HCT116 (cell line): ENCODE results near the gene UPF1. TPM values are rescaled to one million over a fixed set of nuclear protein-coding genes. Genes with fewer than 3 reads are reported as not detected.

Experiments used
- ATAC-seq: fragments of 200-7000 bp; cut with Tn5 transposase; 2 replicates; pipeline ENCODE4 v1.9.1; 2020; ENCODE audit warnings: mild to moderate bottlenecking, moderate library complexity
- BruUV-seq: library from RNA; stranded (reverse); fragments of 400-500 nt; replicated peaks from 2 replicates; lab custom pipeline; 2021; lab: Mats Ljungman, UMichigan
- CTCF ChIA-PET: fragments of 300-600 bp; sonication (Branson Sonifier 250); formaldehyde crosslinking; loops from one replicate; lab custom pipeline; 2021; ENCODE audit warnings: antibody characterized with exemption; lab: Charles Lee
- POLR2A ChIA-PET: fragments of 300-600, 350-600 bp; sonication (Branson Sonifier 250); formaldehyde crosslinking; loops from one replicate; lab custom pipeline; 2021; ENCODE audit warnings: antibody characterized with exemption; lab: Charles Lee
- RAD21 ChIA-PET, 2 experiments: fragments of 300-600 bp; sonication (Branson Sonifier 250); formaldehyde crosslinking; loops; one replicate each; lab custom pipeline; 2023; ENCODE audit warnings: low total read pairs in 2 of 2; ENCODE audit not compliant: uncharacterized antibody in 2 of 2, unreplicated experiment in 2 of 2, low non-redundant PET in 1 of 2; lab: Charles Lee
- DNase-seq: peaks from one replicate; pipeline ENCODE4 v3.0.0-alpha.2; 2010; ENCODE audit warnings: low read depth, low spot score
- H2AFZ ChIP-seq: fragments of 200-600 bp; shearing (Covaris generic), sonication (generic); 2 replicates; pipeline ENCODE4 v1.6.1; 2017; ENCODE audit warnings: low read depth, mixed run types, mixed read lengths, antibody characterized with exemption, low read length; ENCODE audit not compliant: poor library complexity, severe bottlenecking
- H3K27ac ChIP-seq: 2 replicates; pipeline ENCODE4 v1.5.1; 2012; ENCODE audit warnings: low read depth, low read length
- H3K27me3 ChIP-seq: fragments of 200-600 bp; sonication (generic); 2 replicates; pipeline ENCODE4 v1.6.1; 2016; ENCODE audit warnings: mixed run types, low read length, mixed read lengths; ENCODE audit not compliant: insufficient read depth
- H3K36me3 ChIP-seq, 2 experiments: fragments of 200-500 bp in 1 of 2; fragments of 200-600 bp in 1 of 2; sonication (Bioruptor generic) in 1 of 2; sonication (generic) in 1 of 2; 2 replicates each; pipeline versions ENCODE4 v1.5.1 to v1.6.1; 2014 to 2016; ENCODE audit warnings: low read length in 2 of 2, inconsistent platforms in 1 of 2, mixed read lengths in 1 of 2, mixed run types in 1 of 2; ENCODE audit not compliant: insufficient read depth in 2 of 2, control insufficient read depth in 1 of 2
- H3K4me1 ChIP-seq, 2 experiments: fragments of 200-600 bp in 1 of 2; sonication (generic) in 1 of 2; 2 replicates each; pipeline versions ENCODE4 v1.5.1 to v1.6.1; 2012 to 2017; ENCODE audit warnings: low read length in 2 of 2, inconsistent platforms in 1 of 2, mild to moderate bottlenecking in 1 of 2, mixed read lengths in 1 of 2, mixed run types in 1 of 2, moderate library complexity in 1 of 2; ENCODE audit not compliant: insufficient read depth in 2 of 2, control insufficient read depth in 1 of 2
- H3K4me2 ChIP-seq: fragments of 200-600 bp; sonication (generic); 2 replicates; pipeline ENCODE4 v1.6.1; 2017; ENCODE audit warnings: mixed run types, low read length, mixed read lengths
- H3K4me3 ChIP-seq, 2 experiments: fragments of 200-600 bp in 1 of 2; sonication (generic) in 1 of 2; replicated peaks in 1 of 2; 2 replicates each; pipeline ENCODE4 v1.5.1; 2011 to 2016; ENCODE audit warnings: low read length in 2 of 2, control low read depth in 1 of 2, low read depth in 1 of 2, mild to moderate bottlenecking in 1 of 2, mixed read lengths in 1 of 2, mixed run types in 1 of 2
- H3K79me2 ChIP-seq: fragments of 200-600 bp; sonication (generic); 2 replicates; pipeline ENCODE4 v1.6.1; 2017; ENCODE audit warnings: mild to moderate bottlenecking, mixed run types, low read length, moderate library complexity, mixed read lengths; ENCODE audit not compliant: insufficient read depth
- H3K9ac ChIP-seq: fragments of 200-600 bp; sonication (generic); 2 replicates; pipeline ENCODE4 v1.6.1; 2016; ENCODE audit warnings: low read length, mixed read lengths
- H3K9me2 ChIP-seq: fragments of 200-600 bp; sonication (generic), shearing (Covaris generic); 2 replicates; pipeline ENCODE4 v1.6.1; 2017; ENCODE audit warnings: mixed run types, mild to moderate bottlenecking, moderate library complexity; ENCODE audit not compliant: insufficient read depth
- H3K9me3 ChIP-seq, 2 experiments: fragments of 200-500 bp in 1 of 2; fragments of 200-600 bp in 1 of 2; sonication (Bioruptor generic) in 1 of 2; sonication (generic) in 1 of 2; 2 replicates each; pipeline ENCODE4 v1.6.1; 2014 to 2017; ENCODE audit warnings: low read length in 2 of 2, mixed read lengths in 2 of 2, inconsistent platforms in 1 of 2, low read depth in 1 of 2, mild to moderate bottlenecking in 1 of 2, mixed run types in 1 of 2, moderate library complexity in 1 of 2; ENCODE audit not compliant: control insufficient read depth in 1 of 2, insufficient read depth in 1 of 2
- H4K20me1 ChIP-seq: fragments of 200-600 bp; sonication (generic), shearing (Covaris generic); 2 replicates; pipeline ENCODE4 v1.6.1; 2017; ENCODE audit warnings: mixed run types, mild to moderate bottlenecking, moderate library complexity; ENCODE audit not compliant: insufficient read depth
- CBX3 ChIP-seq: IDR thresholded peaks from 2 replicates; pipeline ENCODE4 v1.6.1; 2012; ENCODE audit warnings: low read depth
- ELF1 ChIP-seq: IDR thresholded peaks from 2 replicates; pipeline ENCODE4 v1.6.1; 2012; ENCODE audit warnings: low read depth, borderline replicate concordance
- EZH2phosphoT487 ChIP-seq: fragments of 200-600 bp; IDR thresholded peaks from 2 replicates; pipeline ENCODE4 v1.6.1; 2018; ENCODE audit warnings: antibody characterized with exemption, borderline replicate concordance
- FOSL1 ChIP-seq: IDR thresholded peaks from 2 replicates; pipeline ENCODE4 v1.6.1; 2012; ENCODE audit warnings: low read depth
- POLR2A ChIP-seq: IDR thresholded peaks from 2 replicates; pipeline ENCODE4 v1.7.0; 2011; ENCODE audit warnings: borderline replicate concordance; ENCODE audit not compliant: insufficient read depth, insufficient read length; ENCODE audit errors: extremely low read depth
- RAD21 ChIP-seq: IDR thresholded peaks from 2 replicates; pipeline ENCODE4 v1.6.1; 2012; ENCODE audit warnings: low read depth, mild to moderate bottlenecking
- SRF ChIP-seq: IDR thresholded peaks from 2 replicates; pipeline ENCODE4 v1.6.1; 2012; ENCODE audit warnings: low read depth
- ZFX ChIP-seq: fragments of 450-650 bp; IDR thresholded peaks from 2 replicates; pipeline ENCODE4 v1.6.1; 2017
- intact Hi-C: fragments of 100-400 bp; cut with micrococcal nuclease; formaldehyde crosslinking; loops from 2 replicates; pipeline ENCODE4 v1.10.0; 2022
- total RNA-seq: library from RNA; stranded (reverse); gene quantifications from one replicate; pipeline ENCODE4 v1.2.1, GENCODE V29; 2021; ENCODE audit not compliant: unreplicated experiment
- TF ChIP-seq, protein P1 (sequence below): IDR thresholded peaks from 2 replicates; pipeline ENCODE4 v1.6.1; 2012; ENCODE audit warnings: low read depth
- TF ChIP-seq, protein P2 (sequence below): IDR thresholded peaks from 2 replicates; pipeline ENCODE4 v1.6.1; 2011; ENCODE audit warnings: mild to moderate bottlenecking, low read length, moderate library complexity; ENCODE audit not compliant: insufficient replicate concordance; ENCODE audit errors: extremely low read depth
- TF ChIP-seq, protein P3 (sequence below): IDR thresholded peaks from 2 replicates; pipeline ENCODE4 v1.6.1; 2012

UPF1 gene
- total RNA-seq, 1 experiment from 2014 or later: 78.5 TPM

DNA sequence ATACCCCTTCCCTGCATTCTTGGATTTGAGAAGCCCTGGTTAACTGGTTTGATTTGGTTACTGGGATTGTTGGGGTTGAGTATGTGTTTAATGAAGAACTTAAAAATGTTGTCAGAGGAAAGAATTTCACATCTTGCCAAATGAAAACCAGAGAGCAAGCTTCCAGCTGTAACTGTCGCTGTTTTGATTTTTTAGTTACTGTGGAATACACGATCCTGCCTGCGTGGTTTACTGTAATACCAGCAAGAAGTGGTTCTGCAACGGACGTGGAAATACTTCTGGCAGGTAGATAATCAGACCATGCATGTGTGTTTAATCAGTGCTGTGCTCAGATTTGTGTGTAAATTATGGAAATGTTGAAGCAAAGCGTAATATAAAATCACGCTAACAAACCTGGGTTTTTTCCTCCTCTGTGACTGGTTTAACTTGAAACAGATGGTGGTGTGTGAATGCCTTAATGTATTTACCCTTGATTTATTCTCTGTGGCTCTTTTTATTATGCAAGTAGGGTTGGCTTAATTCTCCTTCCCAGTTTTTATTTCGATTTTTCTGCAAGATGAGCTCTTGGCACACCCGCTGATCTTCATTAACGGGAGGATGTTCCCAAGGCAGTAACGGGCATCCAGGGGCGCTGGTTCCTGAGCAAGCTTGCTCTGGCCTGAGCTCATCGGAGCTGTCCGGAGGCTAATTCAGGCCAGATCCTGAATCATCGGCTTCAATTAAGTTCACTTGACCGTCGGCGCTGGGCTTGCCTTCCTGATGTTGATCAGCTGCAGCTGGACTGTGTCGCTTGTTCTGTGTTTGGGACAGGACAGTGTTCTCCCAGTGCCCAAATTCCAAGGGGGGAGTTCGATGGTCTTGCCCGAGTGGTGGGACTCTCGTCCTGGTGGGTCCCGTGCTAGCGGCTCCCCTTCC is 16.0 kb downstream of the UPF1 start:
- no peaks in the 10 kb centered on the region for H3K9me3 ChIP-seq
- H4K20me1 ChIP-seq: peaks cover 22% of the 10 kb centered on the region; the same call in 1 of the 2 replicates
- H3K9ac ChIP-seq: no peak overlapping the region
- DNase-seq: no peak
- peaks cover 87% of the 10 kb centered on the region for H3K79me2 ChIP-seq
- H3K4me1 ChIP-seq: 0 out of 4 replicates have a peak, but pooled peaks cover 0 to 4% of the 10 kb centered on the region in 2 experiments
- no peak overlapping the region for H3K4me3 ChIP-seq
- no peak for TF ChIP-seq ZFX
- TF ChIP-seq, all 23 proteins: peak for 0
- ChIA-PET RAD21 (no interaction called here), CTCF (interaction anchor here (0.9 to 2.8 kb wide), 9 partner anchors 8 to 407 kb away, joined by 3 to 39 read pairs (median 8); partner anchors contain the start of genes REX1BD and UPF1), POLR2A (interaction anchor here (0.9 kb wide), 1 partner anchor 15 kb away, joined by 4 read pairs; no protein-coding TSS in a partner anchor)
- peaks cover 31 to 52% of the 10 kb centered on the region in 2 experiments for H3K36me3 ChIP-seq
- intact Hi-C loops: loop anchor here (1.0 to 5.0 kb wide), 3 partner anchors 77 to 396 kb away; no protein-coding TSS in a partner anchor
- no peak overlapping the region for H2AFZ ChIP-seq
- ATAC-seq: no peak
- no peak overlapping the region for H3K4me2 ChIP-seq
- no TSS peak for BruUV-seq
- H3K27ac ChIP-seq: no peak overlapping the region
- no peaks in the 10 kb centered on the region for H3K27me3 ChIP-seq
- no peaks in the 10 kb centered on the region for H3K9me2 ChIP-seq

DNA sequence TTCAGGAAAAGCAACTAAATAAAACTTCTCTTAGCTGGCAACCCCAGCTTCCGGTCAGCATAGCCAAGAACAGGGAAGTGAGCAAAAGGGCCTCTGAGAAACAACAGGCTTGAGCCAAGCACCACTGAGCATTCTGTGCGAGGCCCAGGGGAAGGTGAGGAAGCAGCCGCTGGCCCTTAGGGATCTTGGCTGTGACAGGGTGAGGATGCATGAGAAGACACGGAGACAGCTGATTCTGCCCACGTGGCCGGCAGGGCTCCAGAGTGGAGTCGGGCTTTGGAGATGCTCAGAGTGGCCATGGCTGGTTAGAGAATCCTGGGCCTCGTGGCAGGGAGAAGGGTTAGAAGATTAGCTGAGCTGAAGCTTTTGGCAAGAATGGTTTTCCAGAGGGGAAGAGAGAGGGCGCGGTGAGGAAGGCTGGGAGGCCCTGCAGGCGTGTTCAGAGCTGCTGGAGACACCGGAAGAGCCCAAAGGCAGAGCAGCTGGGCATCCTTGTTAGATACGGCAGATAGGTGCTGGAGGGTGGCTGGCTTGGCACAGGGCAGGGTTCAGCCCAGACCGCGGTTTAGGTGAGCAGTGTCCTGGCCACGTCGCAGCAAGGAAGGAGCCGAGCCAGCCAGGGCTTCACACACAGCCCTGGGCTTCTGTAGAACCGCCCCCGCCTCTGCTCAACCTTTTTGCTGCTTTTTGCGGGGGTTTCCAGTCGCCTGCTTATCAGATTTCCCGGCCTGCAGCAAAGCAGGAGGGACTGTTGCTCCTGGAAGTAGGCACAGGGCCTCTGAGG is 17.3 kb downstream of the UPF1 start:
- no peak overlapping the region for H3K4me3 ChIP-seq
- POLR2A ChIA-PET: no interaction called here
- BruUV-seq: no TSS peak
- DNase-seq (no peak), ATAC-seq (no peak)
- H3K9me2 ChIP-seq: no peaks in the 10 kb centered on the region
- intact Hi-C loops: loop anchor here (5.0 kb wide), 1 partner anchor 397 kb away; no protein-coding TSS in a partner anchor
- RAD21 ChIA-PET: no interaction called here
- peaks cover 85% of the 10 kb centered on the region for H3K79me2 ChIP-seq
- no peaks in the 10 kb centered on the region for H3K27me3 ChIP-seq
- H3K4me1 ChIP-seq: no peaks in the 10 kb centered on the region
- no peak overlapping the region for H3K27ac ChIP-seq
- no peak overlapping the region for H3K4me2 ChIP-seq
- CTCF ChIA-PET: no interaction called here
- H3K9me3 ChIP-seq: no peaks in the 10 kb centered on the region
- H3K36me3 ChIP-seq: peaks cover 37 to 64% of the 10 kb centered on the region in 2 experiments
- no peak overlapping the region for H3K9ac ChIP-seq
- peaks cover 22% of the 10 kb centered on the region; the same call in 1 of the 2 replicates for H4K20me1 ChIP-seq
- H2AFZ ChIP-seq: no peak overlapping the region
- TF ChIP-seq POLR2A: no peak
- no peak for TF ChIP-seq EZH2phosphoT487
- TF ChIP-seq RAD21: no peak
- TF ChIP-seq SRF: no peak
- TF ChIP-seq, protein P1, sequence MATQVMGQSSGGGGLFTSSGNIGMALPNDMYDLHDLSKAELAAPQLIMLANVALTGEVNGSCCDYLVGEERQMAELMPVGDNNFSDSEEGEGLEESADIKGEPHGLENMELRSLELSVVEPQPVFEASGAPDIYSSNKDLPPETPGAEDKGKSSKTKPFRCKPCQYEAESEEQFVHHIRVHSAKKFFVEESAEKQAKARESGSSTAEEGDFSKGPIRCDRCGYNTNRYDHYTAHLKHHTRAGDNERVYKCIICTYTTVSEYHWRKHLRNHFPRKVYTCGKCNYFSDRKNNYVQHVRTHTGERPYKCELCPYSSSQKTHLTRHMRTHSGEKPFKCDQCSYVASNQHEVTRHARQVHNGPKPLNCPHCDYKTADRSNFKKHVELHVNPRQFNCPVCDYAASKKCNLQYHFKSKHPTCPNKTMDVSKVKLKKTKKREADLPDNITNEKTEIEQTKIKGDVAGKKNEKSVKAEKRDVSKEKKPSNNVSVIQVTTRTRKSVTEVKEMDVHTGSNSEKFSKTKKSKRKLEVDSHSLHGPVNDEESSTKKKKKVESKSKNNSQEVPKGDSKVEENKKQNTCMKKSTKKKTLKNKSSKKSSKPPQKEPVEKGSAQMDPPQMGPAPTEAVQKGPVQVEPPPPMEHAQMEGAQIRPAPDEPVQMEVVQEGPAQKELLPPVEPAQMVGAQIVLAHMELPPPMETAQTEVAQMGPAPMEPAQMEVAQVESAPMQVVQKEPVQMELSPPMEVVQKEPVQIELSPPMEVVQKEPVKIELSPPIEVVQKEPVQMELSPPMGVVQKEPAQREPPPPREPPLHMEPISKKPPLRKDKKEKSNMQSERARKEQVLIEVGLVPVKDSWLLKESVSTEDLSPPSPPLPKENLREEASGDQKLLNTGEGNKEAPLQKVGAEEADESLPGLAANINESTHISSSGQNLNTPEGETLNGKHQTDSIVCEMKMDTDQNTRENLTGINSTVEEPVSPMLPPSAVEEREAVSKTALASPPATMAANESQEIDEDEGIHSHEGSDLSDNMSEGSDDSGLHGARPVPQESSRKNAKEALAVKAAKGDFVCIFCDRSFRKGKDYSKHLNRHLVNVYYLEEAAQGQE: no peak
- no peak for TF ChIP-seq FOSL1
- TF ChIP-seq, protein P2, sequence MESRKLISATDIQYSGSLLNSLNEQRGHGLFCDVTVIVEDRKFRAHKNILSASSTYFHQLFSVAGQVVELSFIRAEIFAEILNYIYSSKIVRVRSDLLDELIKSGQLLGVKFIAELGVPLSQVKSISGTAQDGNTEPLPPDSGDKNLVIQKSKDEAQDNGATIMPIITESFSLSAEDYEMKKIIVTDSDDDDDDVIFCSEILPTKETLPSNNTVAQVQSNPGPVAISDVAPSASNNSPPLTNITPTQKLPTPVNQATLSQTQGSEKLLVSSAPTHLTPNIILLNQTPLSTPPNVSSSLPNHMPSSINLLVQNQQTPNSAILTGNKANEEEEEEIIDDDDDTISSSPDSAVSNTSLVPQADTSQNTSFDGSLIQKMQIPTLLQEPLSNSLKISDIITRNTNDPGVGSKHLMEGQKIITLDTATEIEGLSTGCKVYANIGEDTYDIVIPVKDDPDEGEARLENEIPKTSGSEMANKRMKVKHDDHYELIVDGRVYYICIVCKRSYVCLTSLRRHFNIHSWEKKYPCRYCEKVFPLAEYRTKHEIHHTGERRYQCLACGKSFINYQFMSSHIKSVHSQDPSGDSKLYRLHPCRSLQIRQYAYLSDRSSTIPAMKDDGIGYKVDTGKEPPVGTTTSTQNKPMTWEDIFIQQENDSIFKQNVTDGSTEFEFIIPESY: no peak
- TF ChIP-seq CBX3: no peak
- TF ChIP-seq, protein P3, sequence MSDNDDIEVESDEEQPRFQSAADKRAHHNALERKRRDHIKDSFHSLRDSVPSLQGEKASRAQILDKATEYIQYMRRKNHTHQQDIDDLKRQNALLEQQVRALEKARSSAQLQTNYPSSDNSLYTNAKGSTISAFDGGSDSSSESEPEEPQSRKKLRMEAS: no peak
- no peak for TF ChIP-seq ELF1
